GM12878 (cell line): Measurements from ENCODE around the gene ANKS1A. TPM values are rescaled to one million over a fixed set of nuclear protein-coding genes. Genes with fewer than 3 reads are reported as not detected.

Experiments used
- ATAC-seq: fragments of 200-7000 bp; cut with Tn5 transposase; 3 replicates; pipeline ENCODE4 v1.9.1; 2020; ENCODE audit warnings: mild to moderate bottlenecking, moderate library complexity
- BruUV-seq: library from RNA; stranded (reverse); fragments of 400-500 nt; replicated peaks from 2 replicates; lab custom pipeline; 2021; lab: Mats Ljungman, UMichigan
- CTCF ChIA-PET: fragments of 300-600 bp; sonication (Branson Sonifier 250); formaldehyde crosslinking; extraction: SDS; loops from one replicate; lab custom pipeline; 2021; ENCODE audit warnings: inconsistent platforms; lab: Yijun Ruan, JAX
- POLR2A ChIA-PET: fragments of 350-600 bp; formaldehyde crosslinking; extraction: SDS; loops from one replicate; lab custom pipeline; 2021; ENCODE audit warnings: inconsistent platforms; lab: Charles Lee
- RAD21 ChIA-PET: fragments of 300-600 bp; sonication (Branson Sonifier 250); formaldehyde crosslinking; loops from one replicate; lab custom pipeline; 2023; ENCODE audit warnings: antibody characterized with exemption; ENCODE audit not compliant: unreplicated experiment; lab: Charles Lee
- SMC1A ChIA-PET: fragments of 300-600 bp; sonication (Branson Sonifier 250); formaldehyde crosslinking; loops from one replicate; lab custom pipeline; 2023; ENCODE audit not compliant: unreplicated experiment, uncharacterized antibody; lab: Charles Lee
- DNase-seq: peaks from one replicate; pipeline ENCODE4 v3.0.0-alpha.2; 2011; ENCODE audit warnings: low read depth, low spot score
- FAIRE-seq: peaks from 3 replicates; lab custom pipeline; 2011; peaks lifted over from hg19 to GRCh38; lab: Jason Lieb, UNC
- H2AFZ ChIP-seq: 2 replicates; pipeline ENCODE4 v1.6.0; 2011; ENCODE audit warnings: low read depth, low read length, control low read depth; ENCODE audit not compliant: control insufficient read depth
- H3K27ac ChIP-seq: 2 replicates; pipeline ENCODE4 v1.5.1; 2011; ENCODE audit warnings: control low read depth; ENCODE audit not compliant: control insufficient read depth, insufficient read depth
- H3K27me3 ChIP-seq, 2 experiments: replicated peaks in 1 of 2; 2 replicates each; pipeline versions ENCODE4 v1.6.0 to v1.6.1; 2011; ENCODE audit warnings: low read length in 1 of 2; ENCODE audit not compliant: control insufficient read depth in 2 of 2, insufficient read depth in 2 of 2
- H3K36me3 ChIP-seq, 2 experiments: 2 replicates each; pipeline ENCODE4 v1.5.1; 2011; ENCODE audit warnings: low read length in 1 of 2; ENCODE audit not compliant: control insufficient read depth in 2 of 2, insufficient read depth in 2 of 2
- H3K4me1 ChIP-seq: 2 replicates; pipeline ENCODE4 v1.6.1; 2011; ENCODE audit warnings: mild to moderate bottlenecking, low read length, moderate library complexity, mixed read lengths; ENCODE audit not compliant: control insufficient read depth, insufficient read depth
- H3K4me2 ChIP-seq: 2 replicates; pipeline ENCODE4 v1.6.0; 2011; ENCODE audit warnings: control low read depth; ENCODE audit not compliant: control insufficient read depth, insufficient read depth
- H3K4me3 ChIP-seq: fragments of 200-600 bp; sonication (generic); 2 replicates; pipeline ENCODE4 v1.5.1; 2016
- H3K79me2 ChIP-seq: 2 replicates; pipeline ENCODE4 v1.6.0; 2011; ENCODE audit warnings: low read length; ENCODE audit not compliant: control insufficient read depth, insufficient read depth
- H3K9ac ChIP-seq: 2 replicates; pipeline ENCODE4 v1.8.0; 2011; ENCODE audit warnings: low read length, control low read depth, mixed read lengths; ENCODE audit not compliant: control insufficient read depth, insufficient read depth
- H3K9me3 ChIP-seq: replicated peaks from 3 replicates; pipeline ENCODE4 v1.5.1; 2011; ENCODE audit warnings: mild to moderate bottlenecking, low read length; ENCODE audit not compliant: control insufficient read depth, insufficient read depth
- H4K20me1 ChIP-seq: 2 replicates; pipeline ENCODE4 v1.6.0; 2011; ENCODE audit not compliant: control insufficient read depth, insufficient read depth
- CHD2 ChIP-seq: IDR thresholded peaks from 2 replicates; pipeline ENCODE4 v1.6.1; 2011; ENCODE audit warnings: low read depth, low read length, improper control_type of control experiment, borderline replicate concordance
- KAT2A ChIP-seq: conservative IDR thresholded peaks from 2 replicates; pipeline ENCODE4 v1.6.1; 2011; ENCODE audit warnings: low read depth, low read length; ENCODE audit not compliant: control insufficient read depth
- LARP7 ChIP-seq: fragments of 450-650 bp; IDR thresholded peaks from 2 replicates; pipeline ENCODE4 v1.6.1; 2017; ENCODE audit warnings: mild to moderate bottlenecking
- MEF2A ChIP-seq: IDR thresholded peaks from 2 replicates; pipeline ENCODE4 v1.6.1; 2011; ENCODE audit warnings: low read depth, mild to moderate bottlenecking, low read length, moderate library complexity; ENCODE audit not compliant: insufficient read depth
- MXI1 ChIP-seq: fragments of 150-350 bp; IDR thresholded peaks from 2 replicates; pipeline ENCODE4 v1.6.1; 2011; ENCODE audit warnings: low read depth, mild to moderate bottlenecking, inconsistent platforms, low read length, improper control_type of control experiment
- NFIC ChIP-seq: IDR thresholded peaks from 2 replicates; pipeline ENCODE4 v1.6.1; 2012; ENCODE audit warnings: low read depth, mild to moderate bottlenecking, inconsistent platforms, low read length, moderate library complexity
- NFXL1 ChIP-seq: fragments of 450-650 bp; IDR thresholded peaks from 2 replicates; pipeline ENCODE4 v1.6.1; 2017; ENCODE audit warnings: antibody characterized with exemption, mild to moderate bottlenecking, borderline replicate concordance
- NKRF ChIP-seq: fragments of 450-650 bp; conservative IDR thresholded peaks from 2 replicates; pipeline ENCODE4 v1.6.1; 2017; ENCODE audit warnings: mild to moderate bottlenecking, moderate library complexity
- NR2C1 ChIP-seq: fragments of 450-650 bp; IDR thresholded peaks from 2 replicates; pipeline ENCODE4 v1.6.1; 2017; ENCODE audit warnings: antibody characterized with exemption, mild to moderate bottlenecking, moderate library complexity
- RB1 ChIP-seq: fragments of 450-650 bp; formaldehyde crosslinking; IDR thresholded peaks from 2 replicates; pipeline ENCODE4 v1.6.1; 2017; ENCODE audit warnings: mild to moderate bottlenecking, borderline replicate concordance
- SIN3A ChIP-seq: IDR thresholded peaks from 2 replicates; pipeline ENCODE4 v1.6.1; 2012; ENCODE audit warnings: low read depth, low read length, improper control_type of control experiment
- SPI1 ChIP-seq: IDR thresholded peaks from 2 replicates; pipeline ENCODE4 v1.6.1; 2011; ENCODE audit warnings: low read depth, mild to moderate bottlenecking, low read length, moderate library complexity, borderline replicate concordance; ENCODE audit not compliant: insufficient read depth
- TAF1 ChIP-seq: IDR thresholded peaks from 2 replicates; pipeline ENCODE4 v1.6.1; 2011; ENCODE audit warnings: mild to moderate bottlenecking, low read depth, low read length, borderline replicate concordance
- TCF7 ChIP-seq: IDR thresholded peaks from 2 replicates; pipeline ENCODE4 v1.6.1; 2014; ENCODE audit warnings: antibody characterized with exemption, borderline replicate concordance
- YY1 ChIP-seq: IDR thresholded peaks from 2 replicates; pipeline ENCODE4 v1.6.1; 2011; ENCODE audit warnings: low read depth, mild to moderate bottlenecking, low read length
- ZNF274 ChIP-seq: IDR thresholded peaks from one replicate; pipeline ENCODE4 v1.8.0; 2011; ENCODE audit not compliant: insufficient read length, insufficient read depth
- WGBS: methylation state at CpG from one replicate; pipeline ENCODE4 v1.1.6; 2016; ENCODE audit warnings: low lambda C conversion rate; ENCODE audit not compliant: insufficient replicate concordance, insufficient coverage; ENCODE audit errors: missing lambda C conversion rate; 5-methylcytosine and 5-hydroxymethylcytosine counted together
- in situ Hi-C: fragments of 300-500 bp; cut with MboI; formaldehyde crosslinking; loops from 9 replicates; pipeline ENCODE4 v1.14.3; 2018; ENCODE audit warnings: mixed read lengths
- intact Hi-C: fragments of 100-400 bp; cut with micrococcal nuclease; formaldehyde crosslinking; loops from one replicate; pipeline ENCODE4 v1.14.2; 2022; ENCODE audit not compliant: unreplicated experiment
- polyA plus RNA-seq, 11 experiments: library from polyadenylated mRNA; depleted of rRNA in 4 of 11; unstranded in 6 of 11; stranded (reverse) in 5 of 11; fragments of >200 nt; fragmentation: Nextera tagmentation in 4 of 11; fragmentation: Illumina TruSeq in 1 of 11; extraction: Ambion mirVana in 4 of 11; extraction: Trizol in 1 of 11; gene quantifications; 1 replicate in 1 of 11; 2 replicates in 10 of 11; pipeline versions ENCODE4 v1.2.1 to v1.2.3, GENCODE V29; 2011 to 2016; ENCODE audit warnings: inconsistent platforms in 2 of 11, missing spikeins in 2 of 11, low read depth in 1 of 11
- total RNA-seq, 4 experiments: library from RNA; depleted of rRNA in 3 of 4; stranded (reverse); fragments of >200 nt in 3 of 4; fragmentation: Illumina TruSeq in 1 of 4; extraction: Trizol in 1 of 4; gene quantifications; 2 replicates each; pipeline versions ENCODE4 v1.2.1 to v1.2.3, GENCODE V29; 2013 to 2021
- TF ChIP-seq, protein P1 (sequence below): IDR thresholded peaks from 2 replicates; pipeline ENCODE4 v1.6.1; 2012; ENCODE audit warnings: low read depth, low read length, improper control_type of control experiment

The ANKS1A gene
- total and polyA plus RNA-seq, 10 of the 15 experiments (the other 5 are each of a cell fraction or from before 2014, with no cell fraction given), result 0.60 to 7.0 (median 3.0) TPM

GRCh38 chr6:34859951-34860350 lies 29.1 kb upstream of the ANKS1A start:
- Histone ChIP-seq H3K27me3 (no peaks in the 10 kb centered on the region), H3K4me3 (no peak overlapping the region), H3K9me3 (no peaks in the 10 kb centered on the region), H3K36me3 (peaks cover 15 to 24% of the 10 kb centered on the region in 2 experiments), H3K79me2 (no peaks in the 10 kb centered on the region), H3K27ac (no peak overlapping the region), H3K9ac (no peak overlapping the region), H2AFZ (no peak overlapping the region), H3K4me1 (no peaks in the 10 kb centered on the region), H4K20me1 (no peaks in the 10 kb centered on the region)
- FAIRE-seq (no peak), DNase-seq (no peak), ATAC-seq (no peak)
- intact Hi-C loops, result no loop called here
- ChIA-PET RAD21 (no interaction called here), SMC1A (interaction anchor here (0.8 to 1.6 kb wide), 3 partner anchors 8 to 28 kb away, joined by 3 read pairs; partner anchors contain the start of gene TAF11), POLR2A (interaction anchor here (0.5 kb wide), 1 partner anchor 1206 kb away, joined by 5 read pairs; no protein-coding TSS in a partner anchor), CTCF (no interaction called here)
- no TSS peak for BruUV-seq
- in situ Hi-C loops, result no loop called here
- 92% methylated on average over 4 of the region's 4 CpGs for WGBS
- TF ChIP-seq ZNF274, result no peak
- TF ChIP-seq YY1, result no peak
- TF ChIP-seq RB1, result no peak
- no peak for TF ChIP-seq CHD2
- TF ChIP-seq, all 136 proteins: peak for 0
- no peak overlapping the region for H3K4me2 ChIP-seq

GRCh38 chr6:34860776-34861175 lies 28.3 kb upstream of the ANKS1A start:
- POLR2A ChIA-PET, result no interaction called here
- no peaks in the 10 kb centered on the region for H3K4me1 ChIP-seq
- no peaks in the 10 kb centered on the region for H4K20me1 ChIP-seq
- FAIRE-seq (no peak), DNase-seq (no peak), ATAC-seq (no peak)
- no peak overlapping the region for H3K4me2 ChIP-seq
- no TSS peak for BruUV-seq
- no peaks in the 10 kb centered on the region for H3K79me2 ChIP-seq
- H3K36me3 ChIP-seq, result peaks cover 15 to 24% of the 10 kb centered on the region in 2 experiments
- no peak overlapping the region for H3K4me3 ChIP-seq
- intact Hi-C loops (no loop called here), in situ Hi-C loops (no loop called here)
- no peak overlapping the region for H2AFZ ChIP-seq
- no peaks in the 10 kb centered on the region for H3K9me3 ChIP-seq
- H3K9ac ChIP-seq, result no peak overlapping the region
- CTCF ChIA-PET, result no interaction called here
- RAD21 ChIA-PET, result no interaction called here
- 100% methylated on average over 1 of the region's 1 CpG for WGBS
- H3K27me3 ChIP-seq, result no peaks in the 10 kb centered on the region
- no peak overlapping the region for H3K27ac ChIP-seq
- SMC1A ChIA-PET, result no interaction called here
- TF ChIP-seq TCF7 (no peak), MEF2A (no peak), NFXL1 (no peak), LARP7 (no peak), SPI1 (no peak), NKRF (no peak), TAF1 (no peak), SIN3A (no peak), NR2C1 (no peak), KAT2A (no peak), MXI1 (no peak), NFIC (no peak)
- TF ChIP-seq, protein P1, sequence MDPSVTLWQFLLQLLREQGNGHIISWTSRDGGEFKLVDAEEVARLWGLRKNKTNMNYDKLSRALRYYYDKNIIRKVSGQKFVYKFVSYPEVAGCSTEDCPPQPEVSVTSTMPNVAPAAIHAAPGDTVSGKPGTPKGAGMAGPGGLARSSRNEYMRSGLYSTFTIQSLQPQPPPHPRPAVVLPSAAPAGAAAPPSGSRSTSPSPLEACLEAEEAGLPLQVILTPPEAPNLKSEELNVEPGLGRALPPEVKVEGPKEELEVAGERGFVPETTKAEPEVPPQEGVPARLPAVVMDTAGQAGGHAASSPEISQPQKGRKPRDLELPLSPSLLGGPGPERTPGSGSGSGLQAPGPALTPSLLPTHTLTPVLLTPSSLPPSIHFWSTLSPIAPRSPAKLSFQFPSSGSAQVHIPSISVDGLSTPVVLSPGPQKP, result no peak
